ENCODE results near the gene HDAC2.

Gene HDAC2

GRCh38 chr6:114007516-114007915 is 36.6 kb upstream of the HDAC2 start:
- TF ChIP-seq CTCF (IDR thresholded peaks at IDR 0.05; ENCODE audit: borderline replicate concordance, control extremely low read depth, extremely low read depth, insufficient read depth, missing control alignments) = no peak
- no peak for DNase-seq (ENCODE audit: low spot score)
- in situ Hi-C loops (cut with MboI; ENCODE audit: low sequenced_read_pairs, unreplicated experiment) = no loop called here

GRCh38 chr6:114001354-114001753 is 30.4 kb upstream of the HDAC2 start:
- DNase-seq (ENCODE audit: low spot score) = no peak
- in situ Hi-C loops (cut with MboI; ENCODE audit: low sequenced_read_pairs, unreplicated experiment) = no loop called here
- TF ChIP-seq CTCF (IDR thresholded peaks at IDR 0.05; ENCODE audit: borderline replicate concordance, control extremely low read depth, extremely low read depth, insufficient read depth, missing control alignments) = no peak

GRCh38 chr6:114000069-114000468 is 29.1 kb upstream of the HDAC2 start:
- TF ChIP-seq CTCF (IDR thresholded peaks at IDR 0.05; ENCODE audit: borderline replicate concordance, control extremely low read depth, extremely low read depth, insufficient read depth, missing control alignments) = no peak
- DNase-seq (ENCODE audit: low spot score) = no peak
- in situ Hi-C loops (cut with MboI; ENCODE audit: low sequenced_read_pairs, unreplicated experiment) = no loop called here

GRCh38 chr6:113999284-113999683 is 28.3 kb upstream of the HDAC2 start:
- DNase-seq (ENCODE audit: low spot score) = no peak
- in situ Hi-C loops (cut with MboI; ENCODE audit: low sequenced_read_pairs, unreplicated experiment) = no loop called here
- no peak for TF ChIP-seq CTCF (IDR thresholded peaks at IDR 0.05; ENCODE audit: borderline replicate concordance, control extremely low read depth, extremely low read depth, insufficient read depth, missing control alignments)

GRCh38 chr6:113998811-113999210 is 27.9 kb upstream of the HDAC2 start:
- DNase-seq (ENCODE audit: low spot score) = no peak
- TF ChIP-seq CTCF (IDR thresholded peaks at IDR 0.05; ENCODE audit: borderline replicate concordance, control extremely low read depth, extremely low read depth, insufficient read depth, missing control alignments) = no peak
- in situ Hi-C loops (cut with MboI; ENCODE audit: low sequenced_read_pairs, unreplicated experiment) = no loop called here

GRCh38 chr6:113997116-113997515 is 26.2 kb upstream of the HDAC2 start:
- TF ChIP-seq CTCF (IDR thresholded peaks at IDR 0.05; ENCODE audit: borderline replicate concordance, control extremely low read depth, extremely low read depth, insufficient read depth, missing control alignments) = no peak
- DNase-seq (ENCODE audit: low spot score) = no peak
- in situ Hi-C loops (cut with MboI; ENCODE audit: low sequenced_read_pairs, unreplicated experiment) = no loop called here

GRCh38 chr6:113995634-113996033 is 24.7 kb upstream of the HDAC2 start:
- TF ChIP-seq CTCF (IDR thresholded peaks at IDR 0.05; ENCODE audit: borderline replicate concordance, control extremely low read depth, extremely low read depth, insufficient read depth, missing control alignments) = no peak
- DNase-seq (ENCODE audit: low spot score) = no peak
- in situ Hi-C loops (cut with MboI; ENCODE audit: low sequenced_read_pairs, unreplicated experiment) = no loop called here

All from GM13976 (cell line).